Progenitor cell of endocrine pancreas (in vitro differentiated cells): ENCODE results near the gene DRC1. TPM values are rescaled to one million over a fixed set of nuclear protein-coding genes. Genes with fewer than 3 reads are reported as not detected.

Experiments used
- DNase-seq: peaks from one replicate; pipeline ENCODE4 v3.0.0; 2021; ENCODE audit warnings: low spot score; ENCODE audit not compliant: unreplicated experiment
- H3K27ac Mint-ChIP-seq: 2 replicates; pipeline ENCODE4 v1.8.0; 2021; ENCODE audit warnings: mild to moderate bottlenecking, moderate library complexity, mixed read lengths
- H3K27me3 Mint-ChIP-seq: 2 replicates; pipeline ENCODE4 v1.8.0; 2021; ENCODE audit warnings: mixed read lengths
- H3K36me3 Mint-ChIP-seq: 2 replicates; pipeline ENCODE4 v1.8.0; 2022; ENCODE audit warnings: mixed read lengths; ENCODE audit not compliant: insufficient read depth
- H3K4me1 Mint-ChIP-seq: 2 replicates; pipeline ENCODE4 v1.8.0; 2021; ENCODE audit warnings: low read depth, mixed read lengths
- H3K4me3 Mint-ChIP-seq: 2 replicates; pipeline ENCODE4 v1.8.0; 2021; ENCODE audit warnings: low read depth, mild to moderate bottlenecking, moderate library complexity, mixed read lengths
- H3K9me3 Mint-ChIP-seq: 2 replicates; pipeline ENCODE4 v1.8.0; 2021; ENCODE audit warnings: low read depth, mixed read lengths
- CTCF ChIP-seq: fragments of 200-600 bp; sonication (generic); IDR thresholded peaks from one replicate; pipeline ENCODE4 v1.5.0; 2021; ENCODE audit warnings: antibody characterized with exemption, mild to moderate bottlenecking; ENCODE audit not compliant: unreplicated experiment
- total RNA-seq: library from RNA; stranded (reverse); gene quantifications from 2 replicates; pipeline ENCODE4 v1.2.1, GENCODE V29; 2021

Gene DRC1
- total RNA-seq, 1 donor from 2014 or later = 0.57 TPM

GRCh38 chr2:26494199-26494598 lies 92.5 kb downstream of the DRC1 start:
- DNase-seq = no peak
- peaks cover 9% of the 10 kb centered on the region for H3K4me1 Mint-ChIP-seq
- H3K36me3 Mint-ChIP-seq = no peaks in the 10 kb centered on the region
- peaks cover 12% of the 10 kb centered on the region for H3K27me3 Mint-ChIP-seq
- no peak overlapping the region for H3K4me3 Mint-ChIP-seq
- H3K27ac Mint-ChIP-seq = no peak overlapping the region
- TF ChIP-seq CTCF = no peak
- H3K9me3 Mint-ChIP-seq = no peaks in the 10 kb centered on the region

- no peak overlapping the region for H3K27ac Mint-ChIP-seq
- no peak for TF ChIP-seq CTCF
- no peaks in the 10 kb centered on the region for H3K36me3 Mint-ChIP-seq
- no peak for DNase-seq
- peaks cover 12% of the 10 kb centered on the region for H3K27me3 Mint-ChIP-seq
- H3K4me1 Mint-ChIP-seq = peaks cover 9% of the 10 kb centered on the region
- no peaks in the 10 kb centered on the region for H3K9me3 Mint-ChIP-seq
- H3K4me3 Mint-ChIP-seq = no peak overlapping the region
Observed at GRCh38 chr2:26494891-26495290, 93.2 kb downstream of the DRC1 start.

GRCh38 chr2:26495705-26496297 lies 94.1 kb downstream of the DRC1 start:
- Mint-ChIP-seq H3K9me3 (no peaks in the 10 kb centered on the region), H3K27me3 (peaks cover 12% of the 10 kb centered on the region), H3K4me3 (no peak overlapping the region), H3K36me3 (no peaks in the 10 kb centered on the region), H3K4me1 (peaks cover 9% of the 10 kb centered on the region), H3K27ac (peak overlapping the region; percentile 88)
- no peak for DNase-seq
- TF ChIP-seq CTCF = no peak

- H3K36me3 Mint-ChIP-seq = no peaks in the 10 kb centered on the region
- no peaks in the 10 kb centered on the region for H3K9me3 Mint-ChIP-seq
- no peak for DNase-seq
- TF ChIP-seq CTCF = no peak
- H3K27ac Mint-ChIP-seq = no peak overlapping the region
- H3K4me1 Mint-ChIP-seq = peaks cover 10% of the 10 kb centered on the region
- peaks cover 41% of the 10 kb centered on the region for H3K27me3 Mint-ChIP-seq
- H3K4me3 Mint-ChIP-seq = no peak overlapping the region
Observed at GRCh38 chr2:26500406-26500805, 98.7 kb downstream of the DRC1 start.

- peak; percentile 82 for DNase-seq
- H3K36me3 Mint-ChIP-seq = no peaks in the 10 kb centered on the region
- peaks cover 1% of the 10 kb centered on the region for H3K4me1 Mint-ChIP-seq
- H3K27me3 Mint-ChIP-seq = peaks cover 39% of the 10 kb centered on the region
- peak overlapping the region; percentile 71 for H3K27ac Mint-ChIP-seq
- no peaks in the 10 kb centered on the region for H3K9me3 Mint-ChIP-seq
- TF ChIP-seq CTCF = peak; percentile 97
- H3K4me3 Mint-ChIP-seq = peak overlapping the region; percentile 70
Observed at GRCh38 chr2:26503231-26503880, 101.6 kb downstream of the DRC1 start.
